GM06990 (cell line): ENCODE measurements around the gene ITGA4.

Experiments used
- DNase-seq: peaks from one replicate; pipeline ENCODE4 v3.0.0-alpha.2; 2011; ENCODE audit not compliant: insufficient read length; ENCODE audit errors: extremely low read depth
- H3K27me3 ChIP-seq: replicated peaks from 2 replicates; pipeline ENCODE4 v1.6.0; 2011; ENCODE audit warnings: low read length; ENCODE audit not compliant: control insufficient read depth, insufficient read depth
- H3K36me3 ChIP-seq: 2 replicates; pipeline ENCODE4 v1.5.1; 2011; ENCODE audit warnings: low read length; ENCODE audit not compliant: control insufficient read depth, insufficient read depth
- H3K4me3 ChIP-seq: replicated peaks from 2 replicates; pipeline ENCODE4 v1.5.1; 2011; ENCODE audit warnings: low read depth, mild to moderate bottlenecking, control low read depth, low read length
- CTCF ChIP-seq: IDR thresholded peaks from 2 replicates; pipeline ENCODE4 v1.5.1; 2011; ENCODE audit warnings: low read length, control low read depth, mild to moderate bottlenecking, inconsistent platforms; ENCODE audit not compliant: insufficient read depth, poor library complexity, severe bottlenecking

Gene ITGA4

GRCh38 chr2:181461056-181461997 is 4.1 kb downstream of the ITGA4 start:
- peak overlapping the region; percentile 82 for H3K4me3 ChIP-seq

GRCh38 chr2:181462033-181462432 is 4.8 kb downstream of the ITGA4 start:
- no peak for TF ChIP-seq CTCF
- Histone ChIP-seq H3K36me3 (no peaks in the 10 kb centered on the region; the same call in 1 of the 2 replicates), H3K27me3 (no peaks in the 10 kb centered on the region), H3K4me3 (peak overlapping the region; percentile 29)
- no peak for DNase-seq

More at GRCh38 chr2:181461056-181461997, 4.1 kb downstream of the ITGA4 start:
- no peak for TF ChIP-seq CTCF
- no peaks in the 10 kb centered on the region for H3K27me3 ChIP-seq
- no peaks in the 10 kb centered on the region; the same call in 1 of the 2 replicates for H3K36me3 ChIP-seq
- DNase-seq, result no peak

- no peak for DNase-seq
- Histone ChIP-seq H3K4me3 (no peak overlapping the region), H3K27me3 (no peaks in the 10 kb centered on the region), H3K36me3 (no peaks in the 10 kb centered on the region; the same call in 1 of the 2 replicates)
- TF ChIP-seq CTCF, result no peak
Observed at GRCh38 chr2:181463588-181463987, 6.4 kb downstream of the ITGA4 start.

- no peak for TF ChIP-seq CTCF
- Histone ChIP-seq H3K27me3 (no peaks in the 10 kb centered on the region), H3K4me3 (no peak overlapping the region), H3K36me3 (no peaks in the 10 kb centered on the region; the same call in none of the 2 replicates)
- no peak for DNase-seq
Observed at GRCh38 chr2:181464966-181465365, 7.8 kb downstream of the ITGA4 start.

- DNase-seq, result no peak
- no peak for TF ChIP-seq CTCF
- H3K27me3 ChIP-seq, result no peaks in the 10 kb centered on the region
- H3K4me3 ChIP-seq, result no peak overlapping the region
- peaks cover 2% of the 10 kb centered on the region for H3K36me3 ChIP-seq
Observed at GRCh38 chr2:181465676-181466375, 8.6 kb downstream of the ITGA4 start.
